Hepatocyte (in vitro differentiated cells): ENCODE measurements around the gene ARHGAP28.

ENCODE experiments used
- CTCF ChIP-seq: fragments of 200-600 bp; sonication (generic); IDR thresholded peaks from 2 replicates; pipeline ENCODE4 v1.5.1; 2016; ENCODE audit warnings: antibody characterized with exemption, mild to moderate bottlenecking; ENCODE audit not compliant: poor library complexity
- EZH2 ChIP-seq: fragments of 200-600 bp; sonication (generic); IDR thresholded peaks from 2 replicates; pipeline ENCODE4 v1.6.1; 2016; ENCODE audit warnings: antibody characterized with exemption, mild to moderate bottlenecking, borderline replicate concordance

DNA sequence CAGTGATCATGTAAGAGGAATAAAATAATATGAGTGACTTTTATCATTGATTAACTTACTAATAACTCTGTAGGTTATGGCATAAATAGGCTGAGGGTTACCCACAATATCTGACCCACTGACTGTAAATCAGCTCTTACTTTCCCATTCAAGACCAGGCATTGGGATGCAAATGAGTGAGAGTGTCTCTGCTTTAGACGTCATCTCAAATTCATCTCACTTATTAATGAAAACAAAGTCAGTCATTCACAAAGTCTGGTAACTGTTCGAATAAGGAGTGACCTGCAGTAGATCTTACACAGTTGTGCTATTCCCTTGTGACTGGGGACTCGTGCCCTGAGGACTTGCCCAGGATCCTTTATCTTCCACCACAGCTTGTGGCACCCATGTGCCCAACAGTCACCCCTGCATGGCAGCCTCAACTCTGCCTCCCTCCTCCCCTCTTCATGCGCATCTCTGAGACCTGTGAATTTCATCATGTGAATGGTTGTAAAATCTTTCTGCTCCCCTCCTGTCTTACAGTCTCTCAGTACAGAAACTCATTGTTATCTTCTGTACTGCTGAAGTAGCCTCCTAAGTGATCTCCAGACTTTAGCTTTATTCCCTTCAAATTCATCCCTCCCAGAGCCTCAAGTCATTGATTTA lies 131.4 kb downstream of the ARHGAP28 start:
- TF ChIP-seq CTCF: no peak
- no peak for TF ChIP-seq EZH2
